NT2/D1 (cell line): ENCODE results near the gene ACTN2.

Source experiments
- DNase-seq: peaks from one replicate; pipeline ENCODE4 v3.0.0-alpha.2; 2011; ENCODE audit warnings: low read depth, low spot score
- H3K27me3 ChIP-seq: 2 replicates; pipeline ENCODE4 v1.6.0; 2011; ENCODE audit warnings: mild to moderate bottlenecking; ENCODE audit not compliant: insufficient read length, insufficient read depth
- H3K36me3 ChIP-seq: 2 replicates; pipeline ENCODE4 v1.6.1; 2011; ENCODE audit warnings: mild to moderate bottlenecking, low read length, mixed read lengths; ENCODE audit not compliant: insufficient read depth, insufficient read length
- H3K4me1 ChIP-seq: 2 replicates; pipeline ENCODE4 v1.5.1; 2011; ENCODE audit not compliant: insufficient read depth, insufficient read length
- H3K4me3 ChIP-seq: 2 replicates; pipeline ENCODE4 v1.5.1; 2011; ENCODE audit warnings: low read depth; ENCODE audit not compliant: insufficient read length
- H3K9ac ChIP-seq: 2 replicates; pipeline ENCODE4 v1.6.0; 2011; ENCODE audit warnings: low read depth; ENCODE audit not compliant: insufficient read length
- H3K9me3 ChIP-seq: 2 replicates; pipeline ENCODE4 v1.5.1; 2011; ENCODE audit warnings: mild to moderate bottlenecking, low read length; ENCODE audit not compliant: insufficient read depth
- SUZ12 ChIP-seq: IDR thresholded peaks from 2 replicates; pipeline ENCODE4 v1.6.1; 2011; ENCODE audit not compliant: insufficient read length, insufficient read depth; ENCODE audit errors: extremely low read depth
- YY1 ChIP-seq: IDR thresholded peaks from 2 replicates; pipeline ENCODE4 v1.6.1; 2011; ENCODE audit not compliant: insufficient read length, insufficient read depth
- ZNF274 ChIP-seq: IDR thresholded peaks from 2 replicates; pipeline ENCODE4 v1.6.1; 2011; ENCODE audit warnings: mild to moderate bottlenecking, low read depth, low read length

ACTN2 gene

DNA sequence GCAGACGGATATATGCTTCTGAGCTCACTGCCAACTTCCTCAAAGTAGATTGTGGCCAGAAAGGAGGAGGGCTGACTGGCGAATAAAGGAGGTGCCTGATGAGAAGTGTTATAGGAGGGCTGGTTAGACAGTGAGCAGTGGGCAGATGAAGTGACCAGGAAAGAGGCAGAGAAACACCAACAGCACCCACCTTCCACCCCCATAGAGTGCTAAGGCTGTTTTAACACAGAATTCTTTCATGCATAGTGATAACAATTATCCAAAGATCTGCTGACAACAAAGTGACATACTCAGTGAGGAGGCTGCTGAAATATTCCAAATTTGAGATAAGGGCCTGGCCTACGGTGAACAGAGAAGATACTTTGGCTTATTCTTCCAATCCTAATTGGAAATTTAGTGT, 87.6 kb downstream of the ACTN2 start:
- TF ChIP-seq ZNF274 (no peak), SUZ12 (no peak), YY1 (no peak)
- H3K27me3 ChIP-seq, result no peaks in the 10 kb centered on the region
- no peak for DNase-seq

GRCh38 chr1:236774926-236775325, 88.6 kb downstream of the ACTN2 start:
- peaks cover 8% of the 10 kb centered on the region; the same call in 1 of the 2 replicates for H3K9me3 ChIP-seq
- H3K4me1 ChIP-seq, result no peaks in the 10 kb centered on the region
- DNase-seq, result peak; percentile 49
- H3K36me3 ChIP-seq, result no peaks in the 10 kb centered on the region
- H3K4me3 ChIP-seq, result no peak overlapping the region
- no peak for TF ChIP-seq ZNF274
- no peak for TF ChIP-seq SUZ12
- TF ChIP-seq YY1, result no peak
- no peaks in the 10 kb centered on the region for H3K27me3 ChIP-seq
- no peak overlapping the region for H3K9ac ChIP-seq

More for the DNA sequence above, 87.6 kb downstream of the ACTN2 start:
- Histone ChIP-seq H3K4me3 (no peak overlapping the region), H3K9ac (no peak overlapping the region), H3K9me3 (peaks cover 4% of the 10 kb centered on the region; the same call in 1 of the 2 replicates), H3K36me3 (no peaks in the 10 kb centered on the region), H3K4me1 (no peaks in the 10 kb centered on the region)

GRCh38 chr1:236779312-236779711, 93.0 kb downstream of the ACTN2 start:
- no peak overlapping the region for H3K9ac ChIP-seq
- H3K36me3 ChIP-seq, result no peaks in the 10 kb centered on the region
- no peaks in the 10 kb centered on the region for H3K27me3 ChIP-seq
- no peak for TF ChIP-seq SUZ12
- no peak for TF ChIP-seq ZNF274
- TF ChIP-seq YY1, result no peak
- no peaks in the 10 kb centered on the region for H3K4me1 ChIP-seq
- peaks cover 8% of the 10 kb centered on the region; the same call in 1 of the 2 replicates for H3K9me3 ChIP-seq
- no peak overlapping the region for H3K4me3 ChIP-seq
- no peak for DNase-seq

GRCh38 chr1:236785477-236785876, 99.2 kb downstream of the ACTN2 start:
- no peak for DNase-seq
- Histone ChIP-seq H3K36me3 (no peaks in the 10 kb centered on the region), H3K4me3 (no peak overlapping the region), H3K4me1 (no peaks in the 10 kb centered on the region), H3K9me3 (peaks cover 11% of the 10 kb centered on the region; the same call in 1 of the 2 replicates), H3K9ac (no peak overlapping the region), H3K27me3 (no peaks in the 10 kb centered on the region)
- TF ChIP-seq SUZ12, result no peak
- no peak for TF ChIP-seq YY1
- no peak for TF ChIP-seq ZNF274

DNA sequence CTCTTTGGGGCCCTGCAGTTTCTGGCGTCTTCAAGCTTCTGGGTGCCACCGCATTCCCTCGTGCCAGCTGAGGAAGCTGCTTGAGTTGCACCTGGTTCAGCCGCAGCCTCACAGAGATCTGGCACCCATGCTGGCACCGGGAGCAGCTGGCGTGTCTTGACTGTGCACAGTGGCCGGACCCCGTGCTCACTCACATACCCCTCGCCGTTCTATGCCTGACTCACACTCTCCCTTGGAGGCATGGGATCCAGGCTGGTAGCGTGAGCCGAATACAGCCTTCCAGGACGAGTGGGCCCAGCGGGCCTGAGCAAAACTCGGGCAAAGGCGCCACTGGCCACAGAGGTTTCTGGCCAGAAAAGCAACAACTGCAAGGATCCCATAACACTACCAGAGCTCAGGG, 100.2 kb downstream of the ACTN2 start:
- no peak for TF ChIP-seq SUZ12
- TF ChIP-seq ZNF274, result no peak
- TF ChIP-seq YY1, result no peak
- Histone ChIP-seq H3K36me3 (no peaks in the 10 kb centered on the region), H3K4me1 (no peaks in the 10 kb centered on the region), H3K9me3 (peaks cover 11% of the 10 kb centered on the region; the same call in 1 of the 2 replicates), H3K4me3 (no peak overlapping the region), H3K27me3 (no peaks in the 10 kb centered on the region), H3K9ac (no peak overlapping the region)
- DNase-seq, result no peak

GRCh38 chr1:236794585-236795034, 108.3 kb downstream of the ACTN2 start:
- H3K4me3 ChIP-seq, result peak overlapping the region; percentile 100
- H3K9ac ChIP-seq, result peak overlapping the region; percentile 62
- no peaks in the 10 kb centered on the region for H3K9me3 ChIP-seq
- DNase-seq, result no peak
- H3K27me3 ChIP-seq, result peaks cover 10% of the 10 kb centered on the region
- no peaks in the 10 kb centered on the region for H3K36me3 ChIP-seq
- H3K4me1 ChIP-seq, result no peaks in the 10 kb centered on the region
- TF ChIP-seq SUZ12, result no peak
- no peak for TF ChIP-seq YY1
- no peak for TF ChIP-seq ZNF274

DNA sequence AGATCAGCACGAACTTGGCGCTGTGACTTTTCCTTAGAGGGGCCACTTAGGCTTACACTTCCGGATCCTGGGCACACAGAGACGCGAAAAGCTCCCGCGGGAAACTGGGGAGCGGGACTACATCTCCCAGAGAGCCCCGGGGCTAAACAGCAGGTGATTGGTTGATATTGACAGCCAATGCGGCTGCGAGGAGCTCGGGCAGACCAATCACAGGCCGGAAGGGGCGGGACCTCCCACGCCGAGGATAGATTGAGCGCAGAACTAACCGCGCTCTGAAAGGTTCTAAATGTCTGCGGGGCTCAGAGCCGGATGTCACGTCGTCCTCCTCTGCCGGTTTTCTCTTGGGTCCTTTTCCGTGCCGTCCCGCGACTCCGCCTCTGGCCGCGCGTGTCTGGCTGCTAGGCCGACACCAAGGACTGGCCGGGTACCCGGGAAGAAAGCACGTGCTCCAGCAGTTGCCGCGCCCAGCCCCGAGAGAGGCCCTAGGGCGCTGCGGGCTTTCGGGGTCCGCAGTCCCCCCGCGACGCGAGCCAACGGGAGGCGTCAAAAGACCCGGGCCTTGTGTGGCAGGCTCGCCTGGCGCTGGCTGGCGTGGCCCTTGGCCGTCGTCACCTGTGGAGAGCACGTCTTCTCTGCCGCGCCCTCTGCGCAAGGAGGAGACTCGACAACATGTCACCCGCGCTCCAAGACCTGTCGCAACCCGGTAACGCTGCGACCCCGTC, 108.9 kb downstream of the ACTN2 start, which contains the start of gene MTR:
MTR (plus strand) TSS at position 258 of the 722 bp plus-strand sequence; CDS start at position 670, 412 bp downstream.
- no peaks in the 10 kb centered on the region for H3K36me3 ChIP-seq
- H3K27me3 ChIP-seq, result peaks cover 10% of the 10 kb centered on the region
- peak within 1 kb of the TSS; percentile 98 for H3K9ac ChIP-seq
- TF ChIP-seq SUZ12, result no peak
- TF ChIP-seq YY1, result peak; percentile 29
- peak; percentile 99 for DNase-seq
- peak within 1 kb of the TSS; percentile 100 for H3K4me3 ChIP-seq
- H3K4me1 ChIP-seq, result no peaks in the 10 kb centered on the region
- no peaks in the 10 kb centered on the region for H3K9me3 ChIP-seq
